Glutamatergic neuron (in vitro differentiated cells): ENCODE results near the gene NOXRED1. TPM values are rescaled to one million over a fixed set of nuclear protein-coding genes. Genes with fewer than 3 reads are reported as not detected.
A peak's percentile ranks its signal among the peaks of the same experiment; 100 is the strongest.

Experiments
- DNase-seq: peaks from one replicate; pipeline ENCODE4 v3.0.0; 2022
- H3K27ac Mint-ChIP-seq: one replicate; pipeline ENCODE4 v1.8.0; 2020; ENCODE audit warnings: mild to moderate bottlenecking, mixed read lengths, inconsistent platforms; ENCODE audit not compliant: unreplicated experiment
- H3K27me3 Mint-ChIP-seq: one replicate; pipeline ENCODE4 v1.8.0; 2020; ENCODE audit warnings: mild to moderate bottlenecking, moderate library complexity, mixed read lengths, inconsistent platforms; ENCODE audit not compliant: unreplicated experiment
- H3K36me3 Mint-ChIP-seq: one replicate; pipeline ENCODE4 v1.8.0; 2020; ENCODE audit warnings: mild to moderate bottlenecking, mixed read lengths, inconsistent platforms; ENCODE audit not compliant: unreplicated experiment
- H3K4me1 Mint-ChIP-seq: one replicate; pipeline ENCODE4 v1.8.0; 2020; ENCODE audit warnings: mild to moderate bottlenecking, low read depth, mixed read lengths, inconsistent platforms; ENCODE audit not compliant: unreplicated experiment
- H3K4me3 Mint-ChIP-seq: one replicate; pipeline ENCODE4 v1.8.0; 2020; ENCODE audit warnings: mild to moderate bottlenecking, mixed read lengths, inconsistent platforms; ENCODE audit not compliant: unreplicated experiment
- H3K9me3 Mint-ChIP-seq: one replicate; pipeline ENCODE4 v1.8.0; 2020; ENCODE audit warnings: mild to moderate bottlenecking, moderate library complexity, mixed read lengths, inconsistent platforms; ENCODE audit not compliant: unreplicated experiment
- total RNA-seq: library from RNA; stranded (reverse); fragmentation: NEBNext Ultra II Directional; extraction: Animal tissue kit (Norgen Biotek cat#: 25700); gene quantifications from one replicate; pipeline ENCODE4 v1.2.1, GENCODE V29; 2021; ENCODE audit not compliant: unreplicated experiment
- TF ChIP-seq, protein P1 (sequence below): fragments of 200-600 bp; sonication (generic); IDR thresholded peaks from one replicate; pipeline ENCODE4 v1.5.0; 2021; ENCODE audit not compliant: partially characterized antibody, unreplicated experiment

Gene NOXRED1
- total RNA-seq, 1 donor from 2014 or later: 0.69 TPM

- Mint-ChIP-seq H3K27me3 (no peaks in the 10 kb centered on the region), H3K36me3 (peaks cover 3% of the 10 kb centered on the region), H3K27ac (no peak overlapping the region), H3K4me1 (no peaks in the 10 kb centered on the region), H3K4me3 (no peak overlapping the region), H3K9me3 (no peaks in the 10 kb centered on the region)
- TF ChIP-seq, protein P1, sequence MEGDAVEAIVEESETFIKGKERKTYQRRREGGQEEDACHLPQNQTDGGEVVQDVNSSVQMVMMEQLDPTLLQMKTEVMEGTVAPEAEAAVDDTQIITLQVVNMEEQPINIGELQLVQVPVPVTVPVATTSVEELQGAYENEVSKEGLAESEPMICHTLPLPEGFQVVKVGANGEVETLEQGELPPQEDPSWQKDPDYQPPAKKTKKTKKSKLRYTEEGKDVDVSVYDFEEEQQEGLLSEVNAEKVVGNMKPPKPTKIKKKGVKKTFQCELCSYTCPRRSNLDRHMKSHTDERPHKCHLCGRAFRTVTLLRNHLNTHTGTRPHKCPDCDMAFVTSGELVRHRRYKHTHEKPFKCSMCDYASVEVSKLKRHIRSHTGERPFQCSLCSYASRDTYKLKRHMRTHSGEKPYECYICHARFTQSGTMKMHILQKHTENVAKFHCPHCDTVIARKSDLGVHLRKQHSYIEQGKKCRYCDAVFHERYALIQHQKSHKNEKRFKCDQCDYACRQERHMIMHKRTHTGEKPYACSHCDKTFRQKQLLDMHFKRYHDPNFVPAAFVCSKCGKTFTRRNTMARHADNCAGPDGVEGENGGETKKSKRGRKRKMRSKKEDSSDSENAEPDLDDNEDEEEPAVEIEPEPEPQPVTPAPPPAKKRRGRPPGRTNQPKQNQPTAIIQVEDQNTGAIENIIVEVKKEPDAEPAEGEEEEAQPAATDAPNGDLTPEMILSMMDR: no peak
- no peak for DNase-seq
Measured at GRCh38 chr14:77400216-77400615, 23.1 kb downstream of the NOXRED1 start.

- Mint-ChIP-seq H3K27me3 (no peaks in the 10 kb centered on the region), H3K36me3 (no peaks in the 10 kb centered on the region), H3K27ac (no peak overlapping the region), H3K4me3 (no peak overlapping the region), H3K4me1 (no peaks in the 10 kb centered on the region), H3K9me3 (no peaks in the 10 kb centered on the region)
- TF ChIP-seq, protein P1: no peak
- no peak for DNase-seq
Measured at GRCh38 chr14:77390188-77390587, 33.1 kb downstream of the NOXRED1 start.

DNA sequence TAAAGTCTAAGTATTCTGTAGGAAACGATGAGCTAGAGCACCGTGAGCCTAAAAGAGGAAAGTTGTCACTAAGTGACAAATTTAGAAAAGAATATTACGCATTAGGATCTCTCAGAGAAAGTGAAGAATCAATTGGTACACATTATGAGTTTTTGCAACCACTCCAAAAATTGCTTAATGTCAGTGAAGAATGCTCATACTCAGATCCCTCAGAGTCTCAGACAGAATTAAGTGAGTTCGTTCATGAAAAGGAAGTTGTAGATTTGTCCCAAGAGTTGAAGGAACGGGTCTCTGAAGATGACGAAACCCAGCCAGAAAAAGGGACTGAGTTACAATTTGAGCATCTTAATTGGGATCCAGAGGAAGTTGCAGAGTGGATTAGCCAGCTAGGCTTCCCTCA is 44.6 kb downstream of the NOXRED1 start:
- Mint-ChIP-seq H3K36me3 (no peaks in the 10 kb centered on the region), H3K4me3 (no peak overlapping the region), H3K9me3 (no peaks in the 10 kb centered on the region), H3K27me3 (no peaks in the 10 kb centered on the region), H3K4me1 (peaks cover 4% of the 10 kb centered on the region), H3K27ac (no peak overlapping the region)
- DNase-seq: no peak
- TF ChIP-seq, protein P1: no peak

- Mint-ChIP-seq H3K4me3 (no peak overlapping the region), H3K27ac (no peak overlapping the region), H3K27me3 (no peaks in the 10 kb centered on the region), H3K36me3 (no peaks in the 10 kb centered on the region), H3K9me3 (no peaks in the 10 kb centered on the region), H3K4me1 (peaks cover 6% of the 10 kb centered on the region)
- TF ChIP-seq, protein P1: no peak
- no peak for DNase-seq
Measured at GRCh38 chr14:77377502-77377844, 45.9 kb downstream of the NOXRED1 start.

GRCh38 chr14:77376771-77377501 is 46.4 kb downstream of the NOXRED1 start, which contains the start of the genes SAMD15 and TMED8:
Gene SAMD15 (plus strand): TSS chr14:77377379. CDS start chr14:77377419, 40 bp downstream.
Gene TMED8 (minus strand): TSS chr14:77377094. CDS start chr14:77377053, 41 bp downstream.
- Mint-ChIP-seq H3K4me1 (peaks cover 7% of the 10 kb centered on the region), H3K9me3 (no peaks in the 10 kb centered on the region), H3K27ac (peak within 1 kb of the TSS; percentile 90), H3K36me3 (no peaks in the 10 kb centered on the region), H3K4me3 (peak within 1 kb of the TSS; percentile 92), H3K27me3 (no peaks in the 10 kb centered on the region)
- TF ChIP-seq, protein P1: no peak
- DNase-seq: peak; percentile 93
